Activated T-cell treated with anti-CD3 and anti-CD28 coated beads for 48 hours (primary cell): ENCODE results near the gene EPOP.
"Not testable (repeated sequence)": the region's sequence is repeated elsewhere in the genome, so short reads cannot be mapped to it uniquely, and the experiment has no call there.

Source experiments
- DNase-seq: peaks from one replicate; pipeline ENCODE4 v3.0.0-alpha.2; 2020; ENCODE audit warnings: low read depth

EPOP gene

GRCh38 chr17:38653230-38653629, 21.5 kb downstream of the EPOP start:
- DNase-seq, result no peak

DNA sequence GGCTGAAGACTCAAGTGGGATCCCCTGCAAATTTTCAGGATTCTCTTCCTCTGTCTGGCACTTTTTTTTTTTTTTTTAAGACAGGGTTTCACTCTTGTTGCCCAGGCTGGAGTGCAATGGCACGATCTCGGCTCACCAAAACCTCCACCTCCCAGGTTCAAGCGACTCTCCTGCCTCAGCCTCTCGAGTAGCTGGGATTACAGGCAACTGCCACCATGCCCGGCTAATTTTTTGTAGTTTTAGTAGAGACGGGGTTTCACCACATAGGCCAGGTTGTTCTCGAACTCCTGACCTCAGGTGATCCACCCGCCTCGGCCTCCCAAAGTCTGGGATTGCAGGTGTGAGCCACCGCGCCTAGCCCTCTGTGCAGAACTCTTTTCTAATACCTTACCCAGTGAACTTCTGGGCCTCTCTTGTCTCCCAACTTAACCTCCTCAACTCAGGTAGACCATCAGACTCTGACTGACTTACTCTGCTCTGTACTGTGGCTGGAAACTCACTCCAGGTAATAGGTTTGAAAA, 24.0 kb downstream of the EPOP start:
- not testable (repeated sequence) for DNase-seq

GRCh38 chr17:38637951-38638350, 36.8 kb downstream of the EPOP start:
- no peak for DNase-seq

DNA sequence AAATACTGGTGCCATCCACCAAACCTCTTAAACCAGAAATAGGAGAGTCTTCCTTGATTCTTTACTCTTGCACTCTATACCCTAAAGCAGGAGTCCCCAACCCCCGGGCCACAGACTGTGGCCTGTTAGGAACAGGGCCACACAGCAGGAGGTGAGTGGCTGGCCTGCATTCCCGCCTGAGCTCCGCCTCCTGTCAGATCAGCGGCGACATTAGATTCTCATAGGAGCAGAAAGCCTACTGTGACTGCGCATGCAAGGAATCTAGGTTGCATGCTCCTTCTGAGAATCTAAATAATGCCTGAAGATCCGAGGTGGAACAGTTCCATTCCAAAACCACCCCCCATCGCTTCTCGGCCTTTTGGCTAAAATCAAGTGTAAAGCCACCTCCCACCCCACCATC, 38.7 kb downstream of the EPOP start:
- DNase-seq, result no peak

GRCh38 chr17:38632334-38632733, 42.4 kb downstream of the EPOP start:
- DNase-seq, result no peak

DNA sequence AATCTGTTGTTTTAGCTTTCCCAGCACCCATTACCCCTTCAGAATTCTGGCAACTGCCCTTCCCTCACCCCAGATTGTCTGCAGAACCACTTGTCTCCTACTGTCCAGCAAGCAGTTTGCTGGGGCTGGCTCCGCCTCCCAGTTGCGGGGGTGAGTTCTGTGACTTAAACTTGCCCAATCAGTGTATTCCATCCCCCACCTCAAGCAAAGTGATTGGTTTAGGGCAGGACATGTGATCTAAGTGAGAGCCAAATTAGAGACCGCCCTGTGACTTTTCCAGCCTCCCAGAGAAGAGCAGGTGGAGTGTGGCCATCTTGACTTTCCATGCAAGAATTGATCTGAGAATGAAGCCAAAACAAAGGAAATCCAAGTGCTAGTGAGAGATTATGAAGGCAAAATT, 46.3 kb downstream of the EPOP start:
- no peak for DNase-seq

DNA sequence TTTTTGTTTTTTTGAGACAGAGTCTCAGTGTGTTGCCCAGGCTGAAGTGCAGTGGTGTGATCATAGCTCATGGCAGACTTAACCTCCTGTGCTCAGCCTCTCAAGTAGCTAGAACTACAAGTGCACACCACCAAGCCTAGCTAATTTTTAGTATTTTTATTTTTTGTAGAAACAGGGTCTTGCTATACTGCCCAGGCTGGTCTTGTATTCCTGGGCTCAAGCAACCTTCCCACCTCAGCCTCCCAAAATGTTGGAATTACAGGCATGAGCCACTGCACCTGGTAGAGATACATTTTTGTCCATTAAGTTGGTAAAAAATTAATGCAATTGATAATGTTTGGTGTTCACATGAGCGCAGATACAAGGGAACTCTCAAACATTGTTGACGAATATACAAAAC, 46.8 kb downstream of the EPOP start:
- no peak for DNase-seq

- DNase-seq, result not testable (repeated sequence)
These were observed 48.0 kb downstream of the EPOP start for GRCh38 chr17:38626606-38627226.

DNA sequence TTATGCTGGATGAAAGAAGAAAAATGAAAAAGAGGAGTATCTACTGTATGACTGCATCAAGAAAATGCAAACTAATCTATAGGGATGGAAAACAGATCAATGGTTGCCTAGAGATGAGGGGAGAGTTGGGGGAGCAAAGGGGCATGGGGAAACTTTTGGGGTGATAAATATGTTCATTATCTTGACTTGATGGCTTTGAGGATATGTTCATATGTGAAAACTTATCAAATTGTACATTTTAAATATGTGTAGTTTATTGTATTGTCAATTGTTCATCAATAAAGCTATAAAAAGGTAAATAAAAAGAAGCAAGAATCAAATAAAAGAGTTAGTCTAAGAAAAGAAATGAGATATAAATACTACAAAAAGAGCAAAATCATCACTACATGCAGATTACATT, 49.3 kb downstream of the EPOP start:
- no peak for DNase-seq

GRCh38 chr17:38624782-38625355, 49.9 kb downstream of the EPOP start:
- DNase-seq, result not testable (repeated sequence)
